T-helper 2 cell treated with Interferon-gamma antibody and Interleukin-4, amounts not matched to agents 5 μg/mL and 100 μg/mL, for 36 hours (primary cell): ENCODE measurements around the gene CLEC11A.

Experiments used
- DNase-seq: peaks from one replicate; pipeline ENCODE4 v3.0.0; 2021; ENCODE audit warnings: low spot score
- H3K27ac Mint-ChIP-seq: one replicate; pipeline ENCODE4 v1.8.0; 2021; ENCODE audit warnings: mild to moderate bottlenecking, mixed read lengths
- H3K27me3 Mint-ChIP-seq: one replicate; pipeline ENCODE4 v1.8.0; 2021; ENCODE audit warnings: low read depth, mixed read lengths
- H3K36me3 Mint-ChIP-seq: one replicate; pipeline ENCODE4 v1.8.0; 2021; ENCODE audit warnings: low read depth, mixed read lengths
- H3K4me1 Mint-ChIP-seq: one replicate; pipeline ENCODE4 v1.8.0; 2021; ENCODE audit warnings: low read depth, mixed read lengths
- H3K4me3 Mint-ChIP-seq: one replicate; pipeline ENCODE4 v1.8.0; 2022; ENCODE audit warnings: mild to moderate bottlenecking, moderate library complexity, mixed read lengths
- H3K9me3 Mint-ChIP-seq: one replicate; pipeline ENCODE4 v1.8.0; 2021; ENCODE audit warnings: mixed read lengths

CLEC11A gene

GRCh38 chr19:50723735-50724521 is 764 bp downstream of the CLEC11A start:
- Mint-ChIP-seq H3K36me3 (no peaks in the 10 kb centered on the region), H3K9me3 (no peaks in the 10 kb centered on the region), H3K27ac (no peak overlapping the region), H3K27me3 (peaks cover 42% of the 10 kb centered on the region), H3K4me1 (peaks cover 22% of the 10 kb centered on the region), H3K4me3 (peak overlapping the region; percentile 92)
- no peak for DNase-seq

GRCh38 chr19:50724522-50725217 is 1.5 kb downstream of the CLEC11A start:
- Mint-ChIP-seq H3K9me3 (no peaks in the 10 kb centered on the region), H3K27ac (peak overlapping the region; percentile 90), H3K4me1 (peaks cover 22% of the 10 kb centered on the region), H3K36me3 (no peaks in the 10 kb centered on the region), H3K27me3 (peaks cover 42% of the 10 kb centered on the region), H3K4me3 (peak overlapping the region; percentile 92)
- peak; percentile 98 for DNase-seq

DNA sequence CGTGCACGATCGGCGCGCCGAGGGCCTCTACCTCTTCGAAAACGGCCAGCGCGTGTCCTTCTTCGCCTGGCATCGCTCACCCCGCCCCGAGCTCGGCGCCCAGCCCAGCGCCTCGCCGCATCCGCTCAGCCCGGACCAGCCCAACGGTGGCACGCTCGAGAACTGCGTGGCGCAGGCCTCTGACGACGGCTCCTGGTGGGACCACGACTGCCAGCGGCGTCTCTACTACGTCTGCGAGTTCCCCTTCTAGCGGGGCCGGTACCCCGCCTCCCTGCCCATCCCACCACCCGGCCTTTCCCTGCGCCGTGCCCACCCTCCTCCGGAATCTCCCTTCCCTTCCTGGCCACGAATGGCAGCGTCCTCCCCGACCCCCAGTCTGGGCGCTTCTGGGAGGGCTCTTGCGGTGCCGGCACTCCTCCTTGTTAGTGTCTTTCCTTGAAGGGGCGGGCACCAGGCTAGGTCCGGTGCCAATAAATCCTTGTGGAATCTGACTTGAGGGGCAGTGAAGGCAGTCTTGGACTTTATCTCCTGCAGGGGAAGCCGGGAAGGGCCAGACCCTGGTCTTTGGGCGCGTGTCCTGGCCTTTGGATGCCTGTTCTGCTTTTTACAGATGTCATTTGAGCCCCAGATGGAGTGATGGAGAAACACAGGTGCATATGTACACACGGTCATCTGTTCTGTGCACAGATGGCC is 2.2 kb downstream of the CLEC11A start:
- Mint-ChIP-seq H3K4me3 (peak overlapping the region; percentile 92), H3K27me3 (peaks cover 37% of the 10 kb centered on the region), H3K27ac (peak overlapping the region; percentile 90), H3K4me1 (peaks cover 22% of the 10 kb centered on the region), H3K9me3 (no peaks in the 10 kb centered on the region), H3K36me3 (no peaks in the 10 kb centered on the region)
- no peak for DNase-seq

- DNase-seq = no peak
- Mint-ChIP-seq H3K27ac (peak overlapping the region; percentile 52), H3K36me3 (no peaks in the 10 kb centered on the region), H3K4me3 (peak overlapping the region; percentile 92), H3K9me3 (no peaks in the 10 kb centered on the region), H3K27me3 (peaks cover 32% of the 10 kb centered on the region), H3K4me1 (peaks cover 22% of the 10 kb centered on the region)
Observed at GRCh38 chr19:50725911-50726230, 2.7 kb downstream of the CLEC11A start.

DNA sequence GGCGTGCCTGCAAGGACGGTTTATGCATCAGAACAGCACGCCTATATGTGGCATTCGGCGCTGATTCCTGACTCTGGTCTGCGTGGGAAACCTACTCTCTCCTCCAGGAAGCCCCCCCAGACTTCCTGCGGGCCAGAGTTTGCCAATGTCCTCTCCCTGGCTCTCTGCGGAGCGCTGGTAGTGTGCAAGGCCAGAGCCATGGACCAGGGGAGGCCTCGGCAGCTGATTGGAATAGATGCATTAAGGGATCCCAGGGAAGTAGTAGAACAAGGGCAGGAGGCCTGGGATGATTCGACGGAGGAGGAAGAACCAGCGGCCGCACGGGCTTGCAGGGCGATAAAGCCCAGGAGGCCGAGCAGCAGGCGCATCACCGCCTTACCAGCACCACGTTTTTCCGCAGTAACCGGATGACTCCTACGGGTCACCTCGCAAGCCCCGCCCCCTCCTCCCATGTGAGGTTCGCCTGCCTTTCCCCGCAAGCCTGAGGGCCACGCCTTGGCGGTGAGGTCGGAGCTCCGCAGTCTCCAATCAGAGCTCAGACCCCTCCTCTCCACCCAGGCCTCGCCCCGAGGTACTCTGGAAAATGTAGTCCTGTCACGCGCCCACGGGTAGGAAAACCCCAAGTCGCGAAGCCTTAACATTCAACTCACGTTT is 5.0 kb downstream of the CLEC11A start:
- DNase-seq = peak; percentile 90
- Mint-ChIP-seq H3K4me1 (peaks cover 22% of the 10 kb centered on the region), H3K27me3 (peaks cover 16% of the 10 kb centered on the region), H3K27ac (peak overlapping the region; percentile 38), H3K9me3 (no peaks in the 10 kb centered on the region), H3K4me3 (peak overlapping the region; percentile 47), H3K36me3 (no peaks in the 10 kb centered on the region)

DNA sequence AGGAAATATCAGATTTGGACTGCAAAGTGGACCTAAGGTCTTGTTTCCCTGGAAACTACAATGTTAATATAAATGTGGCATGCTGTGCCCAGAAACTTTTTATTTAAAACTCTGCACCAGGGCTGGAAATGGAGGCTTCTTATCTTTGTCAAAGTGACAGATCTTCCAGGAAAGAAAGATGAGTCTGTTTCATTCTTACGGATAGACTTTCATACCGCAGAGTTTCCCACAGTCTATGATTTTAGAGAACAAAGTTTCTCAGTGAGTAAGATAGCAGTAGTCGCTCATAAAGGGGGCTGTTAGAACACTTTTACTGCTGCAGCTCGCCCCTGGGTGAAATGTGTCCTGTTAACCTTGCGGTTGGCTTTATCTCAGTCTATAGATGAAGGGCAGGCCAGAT is 6.7 kb downstream of the CLEC11A start:
- Mint-ChIP-seq H3K27me3 (peaks cover 12% of the 10 kb centered on the region), H3K4me1 (peaks cover 20% of the 10 kb centered on the region), H3K27ac (no peak overlapping the region), H3K36me3 (no peaks in the 10 kb centered on the region), H3K9me3 (no peaks in the 10 kb centered on the region), H3K4me3 (no peak overlapping the region)
- DNase-seq = no peak

DNA sequence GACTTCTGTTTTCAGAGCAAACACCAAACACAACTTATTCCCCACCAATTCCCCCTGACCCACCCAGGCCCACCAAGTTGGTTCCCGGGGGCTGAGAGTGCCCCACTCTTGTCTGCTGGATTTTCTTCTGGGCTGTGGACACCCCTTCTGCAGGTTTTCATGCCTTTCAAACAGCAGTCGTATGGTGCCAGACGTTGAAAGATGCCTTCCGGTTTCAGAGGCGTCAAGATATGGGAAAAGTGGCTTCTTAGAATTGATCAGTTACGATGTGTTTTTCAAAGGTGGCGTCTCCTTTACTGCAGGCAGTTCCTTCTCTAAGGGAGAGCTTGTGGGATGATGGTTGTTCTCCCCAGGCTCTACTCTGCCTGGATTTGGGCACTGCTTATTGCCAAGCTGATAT is 12.7 kb downstream of the CLEC11A start:
- Mint-ChIP-seq H3K4me3 (no peak overlapping the region), H3K36me3 (no peaks in the 10 kb centered on the region), H3K27ac (no peak overlapping the region), H3K4me1 (no peaks in the 10 kb centered on the region), H3K27me3 (peaks cover 19% of the 10 kb centered on the region), H3K9me3 (no peaks in the 10 kb centered on the region)
- DNase-seq = no peak

GRCh38 chr19:50736338-50736737 is 13.2 kb downstream of the CLEC11A start:
- no peaks in the 10 kb centered on the region for H3K9me3 Mint-ChIP-seq
- no peaks in the 10 kb centered on the region for H3K4me1 Mint-ChIP-seq
- no peaks in the 10 kb centered on the region for H3K36me3 Mint-ChIP-seq
- no peak overlapping the region for H3K27ac Mint-ChIP-seq
- H3K27me3 Mint-ChIP-seq = peaks cover 19% of the 10 kb centered on the region
- no peak overlapping the region for H3K4me3 Mint-ChIP-seq
- DNase-seq = no peak

DNA sequence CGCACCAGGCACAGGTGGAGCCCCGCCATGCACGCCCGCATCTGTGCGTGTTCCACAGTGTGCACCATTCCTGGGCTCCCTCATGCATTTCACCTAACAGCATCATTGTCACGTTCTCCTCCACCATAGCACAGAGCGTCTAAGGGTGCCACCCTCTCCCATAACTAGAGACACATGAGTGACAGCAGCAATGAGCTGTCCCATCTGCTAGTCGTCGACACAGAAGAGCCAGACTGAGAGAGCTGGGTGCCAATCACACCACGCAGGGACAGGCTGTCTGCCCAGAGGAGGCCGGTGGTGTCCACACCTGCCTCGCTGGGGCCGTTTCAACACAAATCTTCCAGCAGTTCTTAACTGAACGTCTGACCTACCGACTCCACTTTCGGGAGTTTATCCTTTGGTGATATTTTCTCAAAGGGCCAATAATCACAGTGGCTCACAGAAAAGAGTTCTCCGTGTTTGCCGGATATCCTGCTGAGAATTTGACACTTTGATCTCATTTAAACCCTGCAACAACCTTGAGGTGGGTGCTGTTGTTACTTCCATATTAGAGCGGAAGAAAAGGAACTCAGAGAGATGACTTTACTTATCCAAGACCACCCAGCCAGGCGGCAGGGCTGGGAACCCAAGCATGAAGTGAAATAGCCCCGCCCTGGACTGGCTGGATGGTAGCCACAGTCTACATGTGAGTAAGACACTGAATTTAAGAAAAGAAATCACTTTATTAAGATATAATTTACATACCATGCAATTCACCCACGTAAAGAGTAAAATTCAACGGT is 16.2 kb downstream of the CLEC11A start:
- no peaks in the 10 kb centered on the region for H3K4me1 Mint-ChIP-seq
- H3K9me3 Mint-ChIP-seq = no peaks in the 10 kb centered on the region
- H3K27me3 Mint-ChIP-seq = peaks cover 13% of the 10 kb centered on the region
- H3K36me3 Mint-ChIP-seq = no peaks in the 10 kb centered on the region
- no peak overlapping the region for H3K27ac Mint-ChIP-seq
- no peak overlapping the region for H3K4me3 Mint-ChIP-seq
- DNase-seq = no peak

DNA sequence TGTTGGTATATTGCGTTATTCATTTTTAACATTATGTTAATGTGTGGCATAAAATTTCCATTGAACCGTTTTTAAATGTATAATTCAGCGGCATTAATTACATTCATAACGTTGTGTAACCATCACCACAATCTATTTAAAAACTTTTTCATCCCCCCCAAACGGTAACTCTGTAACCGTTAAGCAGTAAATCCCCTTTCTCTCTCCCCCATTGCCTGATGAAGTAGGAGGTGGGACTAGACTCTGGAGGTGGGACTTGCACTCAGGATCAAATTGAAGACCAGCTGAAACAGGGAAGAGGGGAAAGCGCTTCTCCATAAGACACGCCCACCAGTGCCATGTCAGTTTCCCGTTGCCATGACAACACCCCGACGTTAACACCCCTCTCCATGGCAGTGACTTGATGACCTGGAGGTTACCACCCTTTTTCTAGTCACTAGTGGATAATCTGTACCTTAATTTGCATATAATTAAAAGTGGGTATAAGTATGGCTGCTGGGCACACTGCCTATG is 16.8 kb downstream of the CLEC11A start:
- Mint-ChIP-seq H3K27me3 (peaks cover 8% of the 10 kb centered on the region), H3K4me1 (no peaks in the 10 kb centered on the region), H3K9me3 (no peaks in the 10 kb centered on the region), H3K27ac (no peak overlapping the region), H3K4me3 (no peak overlapping the region), H3K36me3 (no peaks in the 10 kb centered on the region)
- no peak for DNase-seq

DNA sequence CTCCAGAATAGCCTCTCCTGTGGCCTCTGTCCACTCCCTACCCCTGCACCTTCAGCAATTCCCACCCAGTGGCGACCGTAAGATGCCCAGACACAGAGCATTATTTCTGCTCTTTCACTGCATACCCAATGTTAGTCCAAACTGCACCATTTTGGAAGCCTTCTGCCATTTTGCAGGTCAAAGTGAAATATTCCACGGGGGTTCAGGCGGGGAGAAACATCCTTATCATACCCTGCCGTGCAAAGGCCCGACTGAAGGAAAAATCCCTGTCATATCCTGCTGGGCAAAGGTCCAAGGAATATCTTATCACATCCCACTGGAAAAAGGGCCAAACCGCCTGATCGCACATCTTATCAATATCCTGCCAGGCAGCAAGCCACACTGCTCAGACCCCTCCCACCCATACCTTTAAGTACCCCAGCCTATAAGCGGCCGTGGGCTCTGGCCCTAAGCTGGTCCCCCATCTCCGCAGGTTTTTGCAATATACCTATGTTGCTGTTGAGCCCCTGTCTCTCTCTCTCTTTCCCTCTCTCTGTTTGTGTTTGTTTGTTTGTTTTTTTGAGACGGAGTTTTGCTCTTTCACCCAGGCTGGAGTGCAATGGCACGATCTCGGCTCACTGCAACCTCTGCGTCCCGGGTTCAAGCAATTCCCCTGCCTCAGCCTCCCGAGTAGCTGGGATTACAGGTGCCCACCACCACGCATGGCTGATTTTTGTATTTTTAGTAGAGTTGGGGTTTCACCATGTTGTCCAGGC is 18.2 kb downstream of the CLEC11A start:
- Mint-ChIP-seq H3K27me3 (peaks cover 8% of the 10 kb centered on the region), H3K4me3 (no peak overlapping the region), H3K27ac (no peak overlapping the region), H3K36me3 (no peaks in the 10 kb centered on the region), H3K9me3 (no peaks in the 10 kb centered on the region), H3K4me1 (no peaks in the 10 kb centered on the region)
- no peak for DNase-seq

DNA sequence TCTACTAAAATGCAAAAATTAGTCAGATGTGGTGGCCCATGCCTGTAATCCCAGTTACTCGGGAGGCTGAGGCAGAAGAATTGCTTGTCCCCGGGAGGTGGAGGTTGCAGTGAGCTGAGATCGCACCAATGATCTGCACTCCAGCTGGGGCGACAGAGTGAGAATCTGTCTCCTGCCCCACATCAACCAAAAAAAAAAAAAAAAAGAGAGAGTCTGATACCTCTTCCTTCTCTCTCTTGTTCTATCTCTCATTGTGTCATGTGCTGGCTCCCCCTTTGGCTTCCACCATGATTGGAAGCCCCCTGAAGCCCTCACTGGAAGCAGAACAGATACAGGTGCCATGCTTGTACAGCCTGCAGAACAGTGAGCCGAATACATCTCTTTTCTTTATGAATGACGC is 20.4 kb downstream of the CLEC11A start:
- Mint-ChIP-seq H3K27me3 (peaks cover 5% of the 10 kb centered on the region), H3K4me3 (no peak overlapping the region), H3K36me3 (no peaks in the 10 kb centered on the region), H3K27ac (no peak overlapping the region), H3K4me1 (no peaks in the 10 kb centered on the region), H3K9me3 (no peaks in the 10 kb centered on the region)
- no peak for DNase-seq

DNA sequence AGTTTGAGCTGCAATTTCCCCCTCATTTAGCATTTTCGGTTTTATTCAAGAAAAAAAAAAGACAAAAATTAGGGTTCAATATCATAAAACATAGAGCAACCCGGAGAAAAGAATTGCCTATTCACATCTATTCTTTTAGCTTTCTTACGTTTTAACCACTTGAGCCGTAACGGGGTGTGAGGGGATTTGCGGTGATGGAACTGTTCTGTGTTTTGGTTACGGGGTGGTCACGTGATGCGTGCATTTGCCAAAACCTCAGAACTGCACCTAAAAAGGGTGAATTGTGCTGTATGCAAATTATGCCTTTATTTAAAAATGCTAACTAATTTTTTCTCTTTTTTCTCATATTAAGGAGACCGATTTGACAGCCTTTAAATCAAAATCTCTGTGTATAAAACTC is 22.1 kb downstream of the CLEC11A start:
- Mint-ChIP-seq H3K4me3 (no peak overlapping the region), H3K36me3 (no peaks in the 10 kb centered on the region), H3K27ac (no peak overlapping the region), H3K4me1 (no peaks in the 10 kb centered on the region), H3K9me3 (no peaks in the 10 kb centered on the region), H3K27me3 (no peaks in the 10 kb centered on the region)
- DNase-seq = no peak
